GM23248 (cell line): ENCODE measurements around the gene CDK14.

ENCODE experiments used
- EZH2 ChIP-seq: fragments of 200-600 bp; sonication (generic); IDR thresholded peaks from 2 replicates; pipeline ENCODE4 v1.6.1; 2018; ENCODE audit warnings: antibody characterized with exemption, mild to moderate bottlenecking; ENCODE audit not compliant: insufficient read depth, poor library complexity, severe bottlenecking
- EZH2phosphoT487 ChIP-seq: fragments of 200-600 bp; sonication (generic); IDR thresholded peaks from 2 replicates; pipeline ENCODE4 v1.6.1; 2018; ENCODE audit warnings: antibody characterized with exemption, moderate library complexity, mild to moderate bottlenecking, low read depth; ENCODE audit not compliant: insufficient read depth

DNA sequence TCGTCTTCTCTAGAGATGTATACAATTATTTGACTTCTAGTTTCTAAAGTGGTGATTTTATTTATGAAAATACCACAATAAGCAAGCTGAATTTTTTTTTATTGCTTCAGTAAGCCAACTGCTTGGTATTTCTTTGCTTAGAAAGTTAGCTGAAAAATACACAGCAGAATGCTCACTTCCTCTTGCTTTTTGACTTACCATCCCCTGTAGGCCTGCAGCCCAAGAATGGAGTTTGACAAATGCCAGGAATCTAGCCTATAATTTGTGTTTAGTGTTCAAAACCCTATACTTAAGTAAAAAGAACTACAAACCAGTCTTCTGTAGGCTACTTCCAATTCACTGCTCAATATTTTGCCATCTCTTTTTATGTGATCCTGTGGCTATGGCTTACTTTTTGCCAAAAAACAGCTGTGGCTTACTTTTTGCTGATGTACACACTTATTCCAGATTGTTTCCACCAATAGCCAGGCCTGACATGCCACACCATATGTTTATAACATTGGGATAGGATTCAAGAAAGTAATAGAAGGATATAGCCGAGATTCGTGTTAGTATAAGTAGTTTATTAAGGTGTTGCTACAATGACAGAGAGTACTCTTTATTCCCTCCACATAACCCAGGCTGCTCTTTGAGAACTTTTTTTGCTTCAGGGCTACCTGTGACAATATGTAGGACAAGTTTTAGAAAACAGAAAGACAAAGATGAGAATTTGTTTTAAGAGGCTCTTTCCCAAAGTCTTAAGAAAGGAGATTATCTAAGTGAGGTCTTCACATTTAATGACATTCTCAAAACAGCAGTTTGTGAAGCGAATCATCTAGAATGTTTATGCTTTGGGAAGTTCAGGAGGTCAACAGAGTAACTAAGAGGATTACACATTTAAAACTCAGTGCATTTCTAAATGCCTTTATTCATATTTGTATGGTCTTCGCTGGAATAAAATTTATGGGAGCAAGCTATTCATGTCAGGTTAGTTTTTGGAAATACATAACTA, 404.2 kb downstream of the CDK14 start:
- no peak for TF ChIP-seq EZH2
- TF ChIP-seq EZH2phosphoT487: no peak
